Lung (tissue), 12 donors: ENCODE results near the gene RACGAP1. TPM values are rescaled to one million over a fixed set of nuclear protein-coding genes. Genes with fewer than 3 reads are reported as not detected.

Source experiments
- ATAC-seq: fragments of 200-7000 bp; cut with Tn5 transposase; one replicate; pipeline ENCODE4 v1.9.1; 2020; ENCODE audit warnings: moderate number of reproducible peaks; ENCODE audit not compliant: insufficient read depth, low FRiP score
- DNase-seq, 3 donors: peaks; one replicate each; pipeline ENCODE4 v3.0.0-alpha.2; 2013 to 2017
- H3K27ac ChIP-seq, 2 donors: one replicate each; pipeline ENCODE4 v1.5.1; 2013; ENCODE audit warnings: mild to moderate bottlenecking in 2 of 2, moderate library complexity in 2 of 2, control low read depth in 1 of 2, inconsistent platforms in 1 of 2, low read depth in 1 of 2, low read length in 1 of 2
- H3K27me3 ChIP-seq, 3 donors: one replicate each; pipeline ENCODE4 v1.5.1; 2013; ENCODE audit warnings: low read length in 2 of 3; ENCODE audit not compliant: control insufficient read depth in 3 of 3, insufficient read depth in 3 of 3
- H3K36me3 ChIP-seq, 4 donors: one replicate each; pipeline ENCODE4 v1.5.1; 2013; ENCODE audit warnings: low read length in 4 of 4, mild to moderate bottlenecking in 1 of 4, moderate library complexity in 1 of 4; ENCODE audit not compliant: control insufficient read depth in 4 of 4, insufficient read depth in 4 of 4
- H3K4me1 ChIP-seq, 5 donors: one replicate each; pipeline ENCODE4 v1.5.1; 2013; ENCODE audit warnings: low read length in 5 of 5, mild to moderate bottlenecking in 2 of 5, moderate library complexity in 1 of 5; ENCODE audit not compliant: control insufficient read depth in 5 of 5, insufficient read depth in 5 of 5
- H3K4me3 ChIP-seq: one replicate; pipeline ENCODE4 v1.5.1; 2013; ENCODE audit warnings: mild to moderate bottlenecking, control low read depth, moderate library complexity
- H3K9ac ChIP-seq, 2 donors: one replicate each; pipeline ENCODE4 v1.5.1; 2013; ENCODE audit warnings: low read length in 2 of 2, control low read depth in 1 of 2; ENCODE audit not compliant: insufficient read depth in 1 of 2
- H3K9me3 ChIP-seq, 4 donors: one replicate each; pipeline ENCODE4 v1.5.1; 2013; ENCODE audit warnings: low read length in 3 of 4, mild to moderate bottlenecking in 1 of 4, moderate library complexity in 1 of 4; ENCODE audit not compliant: control insufficient read depth in 4 of 4, insufficient read depth in 3 of 4
- WGBS, 2 donors: extraction: QIAGEN DNeasy Blood & Tissue Kit; methylation state at CpG; one replicate each; pipeline ENCODE4 v1.1.7; 2013; 5-methylcytosine and 5-hydroxymethylcytosine counted together
- polyA plus RNA-seq, 2 donors: library from polyadenylated mRNA; stranded (reverse); fragments of 200-250 nt; gene quantifications; one replicate each; pipeline ENCODE4 v1.2.1, GENCODE V29; 2013
- total RNA-seq, 2 donors: library from RNA; depleted of rRNA in 1 of 2; stranded (reverse); fragments of >200 nt in 1 of 2; gene quantifications; one replicate each; pipeline ENCODE4 v1.2.1, GENCODE V29; 2014 to 2021
- TF ChIP-seq, protein P1 (sequence below): IDR thresholded peaks from 2 replicates; pipeline ENCODE4 v1.5.1; 2012; ENCODE audit warnings: mild to moderate bottlenecking; ENCODE audit errors: control extremely low read depth, extremely low read depth
- donor health status: control.
- donor health status: control.
- donor health status: Bipolar disorder and iron deficiency.
- donor health status: healthy.
- donor health status: DM: yes; HTN: yes; CAD: no.

RACGAP1 gene
- total and polyA plus RNA-seq, 4 donors, result 3.8 to 26.8 (median 10.2) TPM

DNA sequence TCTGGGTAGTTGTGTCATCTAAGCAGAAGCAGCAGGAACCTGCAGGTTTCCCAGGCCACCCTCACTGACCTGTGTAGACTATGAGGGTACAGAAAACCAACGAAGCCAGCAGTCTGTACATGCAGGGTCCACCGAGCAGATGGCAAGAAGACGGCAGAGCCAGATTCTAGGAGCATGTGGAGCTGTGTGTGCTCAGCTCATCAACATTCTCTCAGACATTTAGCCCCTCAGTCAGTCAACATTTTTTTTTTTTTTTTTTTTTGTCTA is 24.8 kb upstream of the RACGAP1 start:
- no peak overlapping the region for H3K4me3 ChIP-seq
- no peaks in the 10 kb centered on the region for H3K36me3 ChIP-seq
- peaks cover 0 to 15% (median 7%) of the 10 kb centered on the region in 5 donors for H3K4me1 ChIP-seq
- H3K27me3 ChIP-seq, result no peaks in the 10 kb centered on the region
- 69 to 74% methylated on average over 3 of the region's 3 CpGs for WGBS, 2 donors
- DNase-seq (no peak), ATAC-seq (no peak)
- no peak overlapping the region for H3K9ac ChIP-seq
- no peaks in the 10 kb centered on the region for H3K9me3 ChIP-seq
- no peak overlapping the region for H3K27ac ChIP-seq
- TF ChIP-seq, protein P1, sequence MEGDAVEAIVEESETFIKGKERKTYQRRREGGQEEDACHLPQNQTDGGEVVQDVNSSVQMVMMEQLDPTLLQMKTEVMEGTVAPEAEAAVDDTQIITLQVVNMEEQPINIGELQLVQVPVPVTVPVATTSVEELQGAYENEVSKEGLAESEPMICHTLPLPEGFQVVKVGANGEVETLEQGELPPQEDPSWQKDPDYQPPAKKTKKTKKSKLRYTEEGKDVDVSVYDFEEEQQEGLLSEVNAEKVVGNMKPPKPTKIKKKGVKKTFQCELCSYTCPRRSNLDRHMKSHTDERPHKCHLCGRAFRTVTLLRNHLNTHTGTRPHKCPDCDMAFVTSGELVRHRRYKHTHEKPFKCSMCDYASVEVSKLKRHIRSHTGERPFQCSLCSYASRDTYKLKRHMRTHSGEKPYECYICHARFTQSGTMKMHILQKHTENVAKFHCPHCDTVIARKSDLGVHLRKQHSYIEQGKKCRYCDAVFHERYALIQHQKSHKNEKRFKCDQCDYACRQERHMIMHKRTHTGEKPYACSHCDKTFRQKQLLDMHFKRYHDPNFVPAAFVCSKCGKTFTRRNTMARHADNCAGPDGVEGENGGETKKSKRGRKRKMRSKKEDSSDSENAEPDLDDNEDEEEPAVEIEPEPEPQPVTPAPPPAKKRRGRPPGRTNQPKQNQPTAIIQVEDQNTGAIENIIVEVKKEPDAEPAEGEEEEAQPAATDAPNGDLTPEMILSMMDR, result no peak

DNA sequence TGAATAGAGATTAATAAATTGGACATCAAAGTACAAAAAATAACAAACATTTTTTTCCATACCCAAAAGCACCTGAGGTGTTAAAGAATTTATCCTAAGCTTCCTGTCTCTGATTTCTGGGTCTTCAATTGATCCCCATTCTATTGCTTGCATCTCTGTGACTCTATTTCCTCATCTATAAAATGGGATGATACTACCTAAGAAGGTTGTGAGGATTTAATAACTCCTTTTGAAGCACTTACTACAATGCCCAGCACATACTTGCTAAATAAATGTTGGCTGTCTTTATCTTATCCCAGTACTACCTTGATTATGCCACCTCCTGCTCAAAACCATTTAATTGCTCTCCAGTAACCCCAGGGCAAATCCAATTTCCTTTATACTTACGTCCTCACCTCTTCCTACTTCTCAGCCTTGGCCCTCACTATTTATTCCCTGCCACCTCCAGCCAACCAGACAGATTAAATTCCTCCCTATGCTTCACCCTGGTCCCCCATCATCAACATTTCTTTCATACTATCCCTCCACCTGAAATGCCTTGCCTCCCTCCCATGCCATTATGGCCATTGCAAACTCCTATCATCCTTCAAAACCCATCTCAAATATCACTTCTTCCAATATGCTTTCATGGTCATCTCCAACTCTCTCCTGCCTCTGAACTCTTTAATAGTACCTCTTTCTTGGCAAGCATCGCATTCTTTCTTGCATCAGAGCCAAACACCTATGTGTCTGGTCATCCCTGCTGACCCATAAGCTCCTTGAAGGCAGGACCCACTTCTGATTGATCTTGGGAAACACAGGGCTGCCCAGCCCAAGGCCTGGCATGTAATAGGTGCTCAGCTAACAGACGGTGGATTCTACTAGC is 24.2 kb upstream of the RACGAP1 start:
- TF ChIP-seq, protein P1, result no peak
- no peak overlapping the region for H3K4me3 ChIP-seq
- H3K27ac ChIP-seq, result no peak overlapping the region
- H3K9ac ChIP-seq, result no peak overlapping the region
- peaks cover 0 to 15% (median 7%) of the 10 kb centered on the region in 5 donors for H3K4me1 ChIP-seq
- H3K9me3 ChIP-seq, result no peaks in the 10 kb centered on the region
- ATAC-seq (no peak), DNase-seq (peak in 1 of 3 donors; percentile 3)
- no peaks in the 10 kb centered on the region for H3K27me3 ChIP-seq
- WGBS, 2 donors, result 64 to 80% methylated on average over 3 of the region's 3 CpGs
- no peaks in the 10 kb centered on the region for H3K36me3 ChIP-seq

DNA sequence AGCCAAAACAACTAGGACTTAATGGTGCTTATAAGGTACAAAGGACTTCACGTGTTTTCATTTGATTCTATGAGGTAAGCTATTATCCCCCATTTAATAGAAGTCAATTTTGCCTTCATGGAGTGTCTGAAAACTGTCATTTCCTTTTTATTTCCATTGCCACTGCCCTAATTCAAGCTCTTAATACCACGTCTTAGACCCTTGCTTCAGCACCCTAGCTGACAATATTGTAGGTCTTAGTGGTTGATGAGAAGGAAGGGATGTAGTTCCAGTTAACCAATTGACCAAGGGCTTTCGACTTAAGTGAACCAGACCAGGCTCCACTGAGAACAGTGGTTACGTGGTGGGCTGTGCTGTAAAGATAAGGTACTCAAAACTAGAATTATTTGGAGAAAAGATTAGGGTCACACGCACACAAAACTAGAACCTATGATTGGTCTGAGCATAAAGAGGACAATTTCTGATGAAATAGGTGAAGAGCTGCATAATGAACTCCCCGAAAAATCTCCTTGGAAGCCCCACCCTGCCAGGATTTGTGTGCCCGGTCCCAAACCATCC is 22.5 kb upstream of the RACGAP1 start:
- H3K27ac ChIP-seq, result no peak overlapping the region
- no peaks in the 10 kb centered on the region for H3K27me3 ChIP-seq
- H3K9ac ChIP-seq, result no peak overlapping the region
- DNase-seq (no peak), ATAC-seq (no peak)
- H3K4me3 ChIP-seq, result no peak overlapping the region
- TF ChIP-seq, protein P1, result no peak
- H3K4me1 ChIP-seq, result peaks cover 0 to 15% (median 7%) of the 10 kb centered on the region in 5 donors
- 88% methylated on average over 7 of the region's 7 CpGs for WGBS, 2 donors
- H3K9me3 ChIP-seq, result no peaks in the 10 kb centered on the region
- no peaks in the 10 kb centered on the region for H3K36me3 ChIP-seq
